ENCODE results near the gene SDS. TPM values are rescaled to one million over a fixed set of nuclear protein-coding genes. Genes with fewer than 3 reads are reported as not detected.
A peak's percentile ranks its signal among the peaks of the same experiment; 100 is the strongest.

The SDS gene
- total and polyA plus RNA-seq, 7 donors = 0.27 to 23.6 (median 3.9) TPM; not detected in 3

DNA sequence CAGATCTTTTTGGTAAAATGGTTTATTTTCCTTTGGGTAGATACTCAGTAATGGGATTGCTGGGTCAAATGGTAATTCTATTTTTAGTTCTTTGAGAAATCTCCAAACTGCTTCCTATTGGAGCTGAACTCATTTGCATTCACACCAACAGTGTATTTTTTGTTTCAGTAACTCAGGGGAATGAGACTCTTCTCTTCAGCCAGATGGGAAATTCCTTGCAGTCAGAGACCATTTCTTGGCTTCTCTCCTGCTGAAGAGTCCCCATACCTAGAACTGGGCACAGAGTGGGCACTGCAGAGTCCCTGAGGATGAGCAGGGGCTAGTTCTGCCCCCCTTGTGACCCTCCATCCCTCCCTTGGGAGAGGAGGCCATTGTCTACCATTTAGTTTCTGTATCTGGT, 29.3 kb upstream of the SDS start:
- H3K27ac ChIP-seq = no peak overlapping the region
- H3K9me3 ChIP-seq = peaks cover 0 to 4% (median 0%) of the 10 kb centered on the region in 4 donors
- H3K4me3 ChIP-seq = no peak overlapping the region
- no peaks in the 10 kb centered on the region for H3K27me3 ChIP-seq
- no peak for DNase-seq
- TF ChIP-seq POLR2AphosphoS5 (IDR thresholded peaks at IDR 0.05) = no peak
- no peak for TF ChIP-seq EP300 (IDR thresholded peaks at IDR 0.05)
- TF ChIP-seq, protein P1, sequence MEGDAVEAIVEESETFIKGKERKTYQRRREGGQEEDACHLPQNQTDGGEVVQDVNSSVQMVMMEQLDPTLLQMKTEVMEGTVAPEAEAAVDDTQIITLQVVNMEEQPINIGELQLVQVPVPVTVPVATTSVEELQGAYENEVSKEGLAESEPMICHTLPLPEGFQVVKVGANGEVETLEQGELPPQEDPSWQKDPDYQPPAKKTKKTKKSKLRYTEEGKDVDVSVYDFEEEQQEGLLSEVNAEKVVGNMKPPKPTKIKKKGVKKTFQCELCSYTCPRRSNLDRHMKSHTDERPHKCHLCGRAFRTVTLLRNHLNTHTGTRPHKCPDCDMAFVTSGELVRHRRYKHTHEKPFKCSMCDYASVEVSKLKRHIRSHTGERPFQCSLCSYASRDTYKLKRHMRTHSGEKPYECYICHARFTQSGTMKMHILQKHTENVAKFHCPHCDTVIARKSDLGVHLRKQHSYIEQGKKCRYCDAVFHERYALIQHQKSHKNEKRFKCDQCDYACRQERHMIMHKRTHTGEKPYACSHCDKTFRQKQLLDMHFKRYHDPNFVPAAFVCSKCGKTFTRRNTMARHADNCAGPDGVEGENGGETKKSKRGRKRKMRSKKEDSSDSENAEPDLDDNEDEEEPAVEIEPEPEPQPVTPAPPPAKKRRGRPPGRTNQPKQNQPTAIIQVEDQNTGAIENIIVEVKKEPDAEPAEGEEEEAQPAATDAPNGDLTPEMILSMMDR (IDR thresholded peaks at IDR 0.05) = no peak
- TF ChIP-seq POLR2A (IDR thresholded peaks at IDR 0.05) = no peak
- H3K4me1 ChIP-seq = no peaks in the 10 kb centered on the region
- intact Hi-C loops (cut with DNase I) = no loop called here
- H3K36me3 ChIP-seq = no peaks in the 10 kb centered on the region

DNA sequence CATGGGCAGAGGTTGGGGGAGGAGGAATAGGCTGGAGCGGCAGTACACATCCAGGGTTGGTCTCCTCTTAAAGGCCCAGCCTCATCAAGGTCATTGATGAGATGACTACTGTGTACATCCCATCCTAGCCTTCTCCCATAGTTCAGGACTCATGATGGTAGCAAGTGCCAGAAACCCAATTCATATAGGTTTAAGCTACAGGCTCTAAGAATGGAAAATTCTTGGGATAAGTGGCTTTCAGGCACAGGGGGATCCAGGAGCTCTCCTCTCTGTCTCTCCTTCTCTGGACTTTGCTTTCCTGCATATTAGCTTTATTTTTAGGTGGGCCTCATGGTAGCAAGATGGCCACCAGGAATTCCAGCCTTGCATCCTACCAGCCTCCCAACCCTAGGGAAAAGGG, 24.8 kb upstream of the SDS start:
- Histone ChIP-seq H3K9me3 (peaks cover 0 to 4% (median 0%) of the 10 kb centered on the region in 4 donors), H3K4me3 (no peak overlapping the region), H3K4me1 (no peaks in the 10 kb centered on the region), H3K36me3 (no peaks in the 10 kb centered on the region), H3K27ac (no peak overlapping the region), H3K27me3 (peaks cover 0 to 15% (median 0%) of the 10 kb centered on the region in 3 donors)
- WGBS, 2 donors = 91 to 92% methylated on average over 1 of the region's 1 CpG
- no peak for DNase-seq
- intact Hi-C loops (cut with DNase I) = loop anchor here (10.0 kb wide), 1 partner anchor 234 kb away; no protein-coding TSS in a partner anchor
- no peak for TF ChIP-seq EP300 (IDR thresholded peaks at IDR 0.05)
- TF ChIP-seq POLR2A (IDR thresholded peaks at IDR 0.05) = no peak
- TF ChIP-seq POLR2AphosphoS5 (IDR thresholded peaks at IDR 0.05) = no peak
- TF ChIP-seq, protein P1 (IDR thresholded peaks at IDR 0.05) = no peak

DNA sequence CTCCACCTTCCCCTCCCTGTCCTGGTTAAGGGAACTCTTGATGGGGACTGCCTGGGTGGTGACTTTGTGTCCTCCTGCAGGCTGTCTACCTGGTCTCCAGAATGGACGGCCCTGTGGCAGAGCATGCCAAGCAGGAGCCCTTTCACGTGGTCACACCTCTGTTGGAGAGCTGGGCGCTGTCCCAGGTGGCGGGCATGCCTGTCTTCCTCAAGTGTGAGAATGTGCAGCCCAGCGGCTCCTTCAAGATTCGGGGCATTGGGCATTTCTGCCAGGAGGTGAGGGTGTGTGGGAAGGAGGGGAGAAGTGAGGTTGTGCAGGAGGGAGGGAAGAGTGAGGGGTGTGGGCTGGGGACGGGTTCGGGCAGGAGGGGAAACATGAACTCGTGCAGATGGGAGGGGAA, 24.2 kb upstream of the SDS start:
- 76 to 78% methylated on average over 9 of the region's 9 CpGs for WGBS, 2 donors
- H3K4me3 ChIP-seq = no peak overlapping the region
- peaks cover 0 to 15% (median 0%) of the 10 kb centered on the region in 3 donors for H3K27me3 ChIP-seq
- no peaks in the 10 kb centered on the region for H3K36me3 ChIP-seq
- intact Hi-C loops (cut with DNase I) = loop anchor here (10.0 kb wide), 1 partner anchor 233 kb away; no protein-coding TSS in a partner anchor
- H3K4me1 ChIP-seq = peaks cover 0 to 5% (median under 1%) of the 10 kb centered on the region in 4 donors
- no peak overlapping the region for H3K27ac ChIP-seq
- H3K9me3 ChIP-seq = peaks cover 0 to 4% (median 0%) of the 10 kb centered on the region in 4 donors
- DNase-seq = no peak
- TF ChIP-seq POLR2AphosphoS5 (IDR thresholded peaks at IDR 0.05) = no peak

DNA sequence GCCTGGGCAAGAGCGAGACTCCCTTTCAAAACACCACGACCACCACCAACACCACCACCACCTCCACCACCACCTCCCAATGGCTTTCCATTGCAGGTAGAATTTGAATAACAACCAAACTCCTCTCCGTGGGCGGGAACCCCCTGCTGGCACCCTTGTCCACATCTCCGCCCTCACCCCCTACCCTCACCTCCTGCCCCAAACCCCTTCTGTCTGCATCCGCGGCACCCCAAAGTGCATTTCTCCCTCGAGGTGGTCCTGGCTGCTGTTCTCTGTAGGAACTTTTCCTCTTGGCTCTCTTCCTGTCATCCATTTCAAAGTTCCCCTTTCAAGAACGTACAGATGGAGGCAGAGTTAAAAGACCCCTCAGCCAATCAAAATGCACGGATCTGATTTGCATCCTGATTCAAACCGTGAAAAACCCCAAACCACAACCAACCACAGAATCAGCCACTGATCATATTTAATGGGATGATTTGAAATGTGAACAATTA, 22.3 kb upstream of the SDS start:
- H3K4me1 ChIP-seq = peaks cover 0 to 15% (median 8%) of the 10 kb centered on the region in 4 donors
- intact Hi-C loops (cut with DNase I) = loop anchor here (10.0 kb wide), 1 partner anchor 231 kb away; no protein-coding TSS in a partner anchor
- peaks cover 0 to 15% (median 0%) of the 10 kb centered on the region in 3 donors for H3K27me3 ChIP-seq
- H3K4me3 ChIP-seq = no peak overlapping the region
- no peak for DNase-seq
- no peaks in the 10 kb centered on the region for H3K36me3 ChIP-seq
- H3K27ac ChIP-seq = no peak overlapping the region
- WGBS, 2 donors = 47 to 74% methylated on average over 11 of the region's 11 CpGs
- peaks cover 0 to 4% (median 0%) of the 10 kb centered on the region in 4 donors for H3K9me3 ChIP-seq
- TF ChIP-seq POLR2A (IDR thresholded peaks at IDR 0.05) (no peak), POLR2AphosphoS5 (IDR thresholded peaks at IDR 0.05) (no peak), EP300 (IDR thresholded peaks at IDR 0.05) (no peak)
- TF ChIP-seq, protein P1 (IDR thresholded peaks at IDR 0.05) = no peak

DNA sequence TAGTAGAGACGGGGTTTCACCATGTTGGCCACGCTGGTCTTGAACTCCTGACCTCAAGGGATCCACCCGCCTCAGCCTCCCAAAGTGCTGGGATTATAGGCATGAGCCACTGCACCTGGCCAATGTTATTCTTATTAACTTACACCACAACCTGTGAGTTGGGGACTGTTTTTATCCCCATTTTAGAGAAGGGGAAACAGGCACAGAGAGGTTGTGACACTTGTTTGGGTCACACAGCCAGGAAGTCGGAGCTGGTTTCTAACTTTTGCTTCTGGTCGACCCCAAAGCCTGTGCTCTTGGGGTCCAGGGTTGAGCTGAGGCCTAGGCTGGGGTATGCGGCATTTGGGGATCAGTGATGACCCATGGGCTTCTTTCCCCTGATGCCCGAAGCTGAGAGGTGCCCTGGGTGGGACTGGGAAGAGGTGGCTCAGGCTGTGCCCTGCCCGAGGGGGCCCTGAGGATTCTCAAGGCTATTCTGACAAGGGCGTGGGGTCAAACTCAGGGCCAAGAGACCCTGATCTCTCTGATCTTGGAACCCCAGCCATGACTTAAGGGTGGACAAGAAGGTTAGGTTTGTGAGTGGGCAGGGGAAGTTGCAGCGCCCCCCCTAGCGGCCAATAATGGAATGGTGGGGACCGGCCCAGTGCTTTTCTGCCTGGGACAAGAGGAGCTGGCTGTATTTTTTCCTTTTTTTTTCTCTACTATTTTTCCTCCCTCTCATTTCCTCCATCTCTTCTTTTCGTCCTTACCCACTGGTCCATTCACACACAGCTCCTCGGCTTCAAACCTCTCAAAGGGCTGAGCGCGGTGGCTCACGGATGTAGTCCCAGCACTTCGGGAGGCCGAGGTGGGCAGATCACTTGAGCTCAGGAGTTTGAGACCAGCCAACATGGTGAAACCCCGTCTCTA, 21.5 kb upstream of the SDS start:
- no peak for TF ChIP-seq EP300 (IDR thresholded peaks at IDR 0.05)
- no peak for TF ChIP-seq POLR2A (IDR thresholded peaks at IDR 0.05)
- TF ChIP-seq, protein P1 (IDR thresholded peaks at IDR 0.05) = peak in 2 of 4 experiments; percentile 35 to 62
- Histone ChIP-seq H3K36me3 (no peaks in the 10 kb centered on the region), H3K4me1 (peaks cover 0 to 15% (median 8%) of the 10 kb centered on the region in 4 donors), H3K4me3 (no peak overlapping the region), H3K27ac (no peak overlapping the region), H3K9me3 (peaks cover 0 to 2% (median 0%) of the 10 kb centered on the region in 4 donors), H3K27me3 (peaks cover 0 to 15% (median 0%) of the 10 kb centered on the region in 3 donors)
- 65% methylated on average over 20 of the region's 20 CpGs for WGBS, 2 donors
- intact Hi-C loops (cut with DNase I) = loop anchor here (10.0 kb wide), 1 partner anchor 230 kb away; no protein-coding TSS in a partner anchor
- no peak for DNase-seq

Data from sigmoid colon (tissue), 7 donors.